ENCODE data around the gene GPATCH2. TPM values are rescaled to one million over a fixed set of nuclear protein-coding genes. Genes with fewer than 3 reads are reported as not detected.

GPATCH2 gene
- total and polyA plus RNA-seq, 2 donors: 6.5 to 16.9 TPM

DNA sequence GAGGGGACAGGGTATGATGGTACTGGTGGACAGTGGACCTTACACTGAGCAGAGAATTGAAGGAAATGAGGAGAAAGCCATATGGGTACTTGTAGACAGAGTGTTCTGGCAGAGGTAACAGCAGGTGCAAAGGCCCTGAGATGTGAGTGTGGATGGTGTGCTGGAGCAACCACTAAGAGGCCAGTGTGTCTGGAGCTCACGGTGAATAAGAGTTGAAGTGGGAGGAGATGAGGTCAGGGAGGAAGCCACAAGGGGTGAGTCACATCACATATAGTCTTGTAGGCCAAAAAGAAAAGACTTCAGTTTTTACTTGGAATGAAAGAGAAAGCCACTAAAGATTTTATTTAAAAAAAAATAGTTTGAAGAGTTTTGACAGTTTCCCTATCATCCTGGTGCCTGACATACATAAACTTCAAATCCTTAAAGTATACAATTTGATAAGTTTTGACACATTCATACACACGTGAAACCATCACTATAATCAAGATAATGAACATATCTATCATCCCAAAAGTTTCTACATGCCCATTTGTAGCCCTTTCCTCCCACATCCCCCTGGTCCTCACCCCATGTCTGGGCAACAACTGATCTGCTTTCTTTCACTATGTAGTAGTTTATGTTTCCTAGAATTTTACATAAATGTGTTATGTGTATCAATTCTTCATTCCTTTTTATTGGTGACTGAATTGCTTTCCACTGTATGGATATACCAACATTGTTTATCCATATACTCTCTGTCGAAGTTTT lies 148.4 kb downstream of the GPATCH2 start:
- Histone ChIP-seq H3K9me3 (ENCODE audit: control insufficient read depth in 2 of 2, insufficient read depth in 1 of 2, low read length in 1 of 2) (no peaks in the 10 kb centered on the region), H3K27ac (ENCODE audit: low read depth in 1 of 2, low read length in 1 of 2) (no peak overlapping the region), H3K27me3 (ENCODE audit: control insufficient read depth in 2 of 2, insufficient read depth in 1 of 2, low read length in 1 of 2) (no peaks in the 10 kb centered on the region), H3K4me1 (ENCODE audit: control insufficient read depth in 2 of 2, insufficient read depth in 2 of 2, low read length in 2 of 2) (no peaks in the 10 kb centered on the region), H3K36me3 (ENCODE audit: control insufficient read depth in 2 of 2, insufficient read depth in 2 of 2, low read length in 1 of 2) (no peaks in the 10 kb centered on the region), H3K4me3 (ENCODE audit: low read length in 2 of 2) (no peak overlapping the region)
- no peak for DNase-seq (ENCODE audit: low read depth in 6 of 9, low spot score in 9 of 9)
- WGBS: 76% methylated on average over 3 of the region's 3 CpGs

DNA sequence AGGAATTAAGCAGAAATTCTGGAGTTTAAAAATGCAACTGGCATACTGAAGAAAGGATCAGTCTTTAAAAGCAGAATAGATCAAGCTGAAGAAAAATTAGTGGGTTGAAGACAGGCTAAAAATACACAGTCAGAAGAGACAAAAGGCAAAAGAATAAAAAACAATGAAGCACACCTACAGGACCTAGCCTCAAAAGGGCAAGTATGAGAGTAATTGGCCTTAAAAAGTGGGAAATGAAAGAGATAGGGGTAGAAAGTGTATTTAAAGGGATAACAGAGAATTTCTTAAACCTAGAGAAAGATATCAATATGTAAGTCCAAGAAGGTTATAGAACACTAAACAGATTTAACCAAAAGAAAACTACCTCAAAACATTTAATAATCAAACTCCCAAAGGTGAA lies 152.4 kb downstream of the GPATCH2 start:
- Histone ChIP-seq H3K9me3 (ENCODE audit: control insufficient read depth in 2 of 2, insufficient read depth in 1 of 2, low read length in 1 of 2) (no peaks in the 10 kb centered on the region), H3K27ac (ENCODE audit: low read depth in 1 of 2, low read length in 1 of 2) (no peak overlapping the region), H3K4me3 (ENCODE audit: low read length in 2 of 2) (no peak overlapping the region), H3K36me3 (ENCODE audit: control insufficient read depth in 2 of 2, insufficient read depth in 2 of 2, low read length in 1 of 2) (no peaks in the 10 kb centered on the region), H3K4me1 (ENCODE audit: control insufficient read depth in 2 of 2, insufficient read depth in 2 of 2, low read length in 2 of 2) (no peaks in the 10 kb centered on the region), H3K27me3 (ENCODE audit: control insufficient read depth in 2 of 2, insufficient read depth in 1 of 2, low read length in 1 of 2) (no peaks in the 10 kb centered on the region)
- no peak for DNase-seq (ENCODE audit: low read depth in 6 of 9, low spot score in 9 of 9)

DNA sequence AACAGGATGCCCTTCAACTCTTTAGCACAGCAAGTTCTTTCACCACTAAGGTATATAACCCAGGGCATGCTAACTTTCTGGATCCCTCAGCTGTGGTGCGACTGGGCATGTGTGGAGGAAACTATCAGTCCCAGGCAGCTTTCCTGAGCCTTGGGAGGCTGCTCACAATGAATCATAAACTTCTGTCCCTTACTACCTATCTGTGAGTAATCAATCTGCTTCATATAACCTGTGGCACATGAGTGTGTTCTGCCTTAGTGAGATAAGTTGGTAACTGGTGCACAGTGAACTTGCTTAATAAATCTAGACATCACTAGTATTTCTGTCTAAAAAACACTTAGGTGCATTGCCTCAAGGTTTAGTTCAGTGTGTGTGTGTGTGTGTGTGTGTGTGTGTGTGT lies 158.0 kb downstream of the GPATCH2 start:
- Histone ChIP-seq H3K9me3 (ENCODE audit: control insufficient read depth in 2 of 2, insufficient read depth in 1 of 2, low read length in 1 of 2) (no peaks in the 10 kb centered on the region), H3K4me3 (ENCODE audit: low read length in 2 of 2) (no peak overlapping the region), H3K4me1 (ENCODE audit: control insufficient read depth in 2 of 2, insufficient read depth in 2 of 2, low read length in 2 of 2) (no peaks in the 10 kb centered on the region), H3K27ac (ENCODE audit: low read depth in 1 of 2, low read length in 1 of 2) (no peak overlapping the region), H3K27me3 (ENCODE audit: control insufficient read depth in 2 of 2, insufficient read depth in 1 of 2, low read length in 1 of 2) (no peaks in the 10 kb centered on the region), H3K36me3 (ENCODE audit: control insufficient read depth in 2 of 2, insufficient read depth in 2 of 2, low read length in 1 of 2) (no peaks in the 10 kb centered on the region)
- 98% methylated on average over 1 of the region's 1 CpG for WGBS
- DNase-seq (ENCODE audit: low read depth in 6 of 9, low spot score in 9 of 9): no peak

GRCh38 chr1:217471403-217471802 lies 159.5 kb downstream of the GPATCH2 start:
- Histone ChIP-seq H3K27ac (ENCODE audit: low read depth in 1 of 2, low read length in 1 of 2) (no peak overlapping the region), H3K36me3 (ENCODE audit: control insufficient read depth in 2 of 2, insufficient read depth in 2 of 2, low read length in 1 of 2) (no peaks in the 10 kb centered on the region), H3K4me1 (ENCODE audit: control insufficient read depth in 2 of 2, insufficient read depth in 2 of 2, low read length in 2 of 2) (no peaks in the 10 kb centered on the region), H3K9me3 (ENCODE audit: control insufficient read depth in 2 of 2, insufficient read depth in 1 of 2, low read length in 1 of 2) (no peaks in the 10 kb centered on the region), H3K27me3 (ENCODE audit: control insufficient read depth in 2 of 2, insufficient read depth in 1 of 2, low read length in 1 of 2) (no peaks in the 10 kb centered on the region), H3K4me3 (ENCODE audit: low read length in 2 of 2) (no peak overlapping the region)
- WGBS: 88% methylated on average over 1 of the region's 1 CpG
- no peak for DNase-seq (ENCODE audit: low read depth in 6 of 9, low spot score in 9 of 9)

DNA sequence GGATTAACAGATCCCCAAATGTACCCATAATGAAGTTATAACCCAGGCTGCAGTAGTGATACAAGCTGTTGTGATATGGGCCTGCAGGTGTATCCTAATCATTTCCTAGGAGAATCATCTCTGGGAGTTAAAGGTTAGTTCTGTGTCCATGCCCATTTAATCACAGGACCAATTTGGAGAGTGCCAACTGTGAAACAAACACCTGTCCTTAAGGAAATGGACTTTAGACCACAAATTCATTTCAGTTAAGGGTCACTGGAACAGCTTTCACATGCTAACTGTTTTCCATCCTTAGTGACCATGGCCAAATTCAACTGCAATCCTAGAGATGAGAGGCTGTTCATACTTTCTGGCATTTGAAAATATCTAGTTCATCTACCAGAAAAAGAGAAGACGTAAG lies 160.9 kb downstream of the GPATCH2 start:
- Histone ChIP-seq H3K27ac (ENCODE audit: low read depth in 1 of 2, low read length in 1 of 2) (no peak overlapping the region), H3K9me3 (ENCODE audit: control insufficient read depth in 2 of 2, insufficient read depth in 1 of 2, low read length in 1 of 2) (no peaks in the 10 kb centered on the region), H3K36me3 (ENCODE audit: control insufficient read depth in 2 of 2, insufficient read depth in 2 of 2, low read length in 1 of 2) (no peaks in the 10 kb centered on the region), H3K27me3 (ENCODE audit: control insufficient read depth in 2 of 2, insufficient read depth in 1 of 2, low read length in 1 of 2) (no peaks in the 10 kb centered on the region), H3K4me1 (ENCODE audit: control insufficient read depth in 2 of 2, insufficient read depth in 2 of 2, low read length in 2 of 2) (no peaks in the 10 kb centered on the region), H3K4me3 (ENCODE audit: low read length in 2 of 2) (no peak overlapping the region)
- DNase-seq (ENCODE audit: low read depth in 6 of 9, low spot score in 9 of 9): no peak
- WGBS: 97% methylated on average over 1 of the region's 1 CpG

- no peak for DNase-seq (ENCODE audit: low read depth in 6 of 9, low spot score in 9 of 9)
- Histone ChIP-seq H3K36me3 (ENCODE audit: control insufficient read depth in 2 of 2, insufficient read depth in 2 of 2, low read length in 1 of 2) (no peaks in the 10 kb centered on the region), H3K27me3 (ENCODE audit: control insufficient read depth in 2 of 2, insufficient read depth in 1 of 2, low read length in 1 of 2) (no peaks in the 10 kb centered on the region), H3K27ac (ENCODE audit: low read depth in 1 of 2, low read length in 1 of 2) (no peak overlapping the region), H3K4me3 (ENCODE audit: low read length in 2 of 2) (no peak overlapping the region), H3K9me3 (ENCODE audit: control insufficient read depth in 2 of 2, insufficient read depth in 1 of 2, low read length in 1 of 2) (no peaks in the 10 kb centered on the region), H3K4me1 (ENCODE audit: control insufficient read depth in 2 of 2, insufficient read depth in 2 of 2, low read length in 2 of 2) (no peaks in the 10 kb centered on the region)
- 99% methylated on average over 1 of the region's 1 CpG for WGBS
These were observed 165.8 kb downstream of the GPATCH2 start for GRCh38 chr1:217465102-217465501.

DNA sequence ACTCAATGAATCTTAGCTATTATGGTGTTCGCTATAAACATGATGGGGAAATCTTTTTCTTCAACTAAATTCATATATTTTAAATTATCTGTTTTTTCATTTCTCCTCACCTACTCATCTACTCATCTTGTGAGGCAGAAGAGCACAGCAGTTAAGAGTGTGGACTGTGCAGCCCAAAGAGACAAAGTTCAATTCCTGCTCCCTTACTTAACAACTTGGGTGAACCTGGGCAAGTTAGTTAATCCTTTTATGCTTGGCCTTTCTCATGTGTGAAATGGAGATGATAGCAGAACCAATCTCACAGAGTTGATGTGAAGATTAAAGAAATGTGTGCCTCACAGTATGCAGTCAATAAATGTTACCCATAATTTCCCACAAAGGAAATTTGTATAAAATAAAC lies 168.2 kb downstream of the GPATCH2 start:
- Histone ChIP-seq H3K4me1 (ENCODE audit: control insufficient read depth in 2 of 2, insufficient read depth in 2 of 2, low read length in 2 of 2) (no peaks in the 10 kb centered on the region), H3K9me3 (ENCODE audit: control insufficient read depth in 2 of 2, insufficient read depth in 1 of 2, low read length in 1 of 2) (no peaks in the 10 kb centered on the region), H3K36me3 (ENCODE audit: control insufficient read depth in 2 of 2, insufficient read depth in 2 of 2, low read length in 1 of 2) (no peaks in the 10 kb centered on the region), H3K4me3 (ENCODE audit: low read length in 2 of 2) (no peak overlapping the region), H3K27me3 (ENCODE audit: control insufficient read depth in 2 of 2, insufficient read depth in 1 of 2, low read length in 1 of 2) (no peaks in the 10 kb centered on the region), H3K27ac (ENCODE audit: low read depth in 1 of 2, low read length in 1 of 2) (no peak overlapping the region)
- 99% methylated on average over 1 of the region's 1 CpG for WGBS
- no peak for DNase-seq (ENCODE audit: low read depth in 6 of 9, low spot score in 9 of 9)

GRCh38 chr1:217462159-217462558 lies 168.7 kb downstream of the GPATCH2 start:
- Histone ChIP-seq H3K36me3 (ENCODE audit: control insufficient read depth in 2 of 2, insufficient read depth in 2 of 2, low read length in 1 of 2) (no peaks in the 10 kb centered on the region), H3K4me3 (ENCODE audit: low read length in 2 of 2) (no peak overlapping the region), H3K27me3 (ENCODE audit: control insufficient read depth in 2 of 2, insufficient read depth in 1 of 2, low read length in 1 of 2) (no peaks in the 10 kb centered on the region), H3K4me1 (ENCODE audit: control insufficient read depth in 2 of 2, insufficient read depth in 2 of 2, low read length in 2 of 2) (no peaks in the 10 kb centered on the region), H3K9me3 (ENCODE audit: control insufficient read depth in 2 of 2, insufficient read depth in 1 of 2, low read length in 1 of 2) (no peaks in the 10 kb centered on the region), H3K27ac (ENCODE audit: low read depth in 1 of 2, low read length in 1 of 2) (no peak overlapping the region)
- no peak for DNase-seq (ENCODE audit: low read depth in 6 of 9, low spot score in 9 of 9)
- WGBS: 96% methylated on average over 2 of the region's 2 CpGs

GRCh38 chr1:217457016-217457415 lies 173.9 kb downstream of the GPATCH2 start:
- DNase-seq (ENCODE audit: low read depth in 6 of 9, low spot score in 9 of 9): no peak
- no peak overlapping the region for H3K27ac ChIP-seq (ENCODE audit: low read depth in 1 of 2, low read length in 1 of 2)
- H3K36me3 ChIP-seq (ENCODE audit: control insufficient read depth in 2 of 2, insufficient read depth in 2 of 2, low read length in 1 of 2): no peaks in the 10 kb centered on the region
- H3K27me3 ChIP-seq (ENCODE audit: control insufficient read depth in 2 of 2, insufficient read depth in 1 of 2, low read length in 1 of 2): no peaks in the 10 kb centered on the region
- H3K4me3 ChIP-seq (ENCODE audit: low read length in 2 of 2): no peak overlapping the region
- H3K4me1 ChIP-seq (ENCODE audit: control insufficient read depth in 2 of 2, insufficient read depth in 2 of 2, low read length in 2 of 2): no peaks in the 10 kb centered on the region
- WGBS: 97% methylated on average over 2 of the region's 2 CpGs
- no peaks in the 10 kb centered on the region for H3K9me3 ChIP-seq (ENCODE audit: control insufficient read depth in 2 of 2, insufficient read depth in 1 of 2, low read length in 1 of 2)

Data from thymus (tissue), 11 donors.